Glutamatergic neuron (in vitro differentiated cells): ENCODE results near the gene ACOT9. TPM values are rescaled to one million over a fixed set of nuclear protein-coding genes. Genes with fewer than 3 reads are reported as not detected.
A peak's percentile ranks its signal among the peaks of the same experiment; 100 is the strongest.

Experiments
- DNase-seq: peaks from one replicate; pipeline ENCODE4 v3.0.0; 2022
- H3K27ac Mint-ChIP-seq: one replicate; pipeline ENCODE4 v1.8.0; 2020; ENCODE audit warnings: mild to moderate bottlenecking, mixed read lengths, inconsistent platforms; ENCODE audit not compliant: unreplicated experiment
- H3K27me3 Mint-ChIP-seq: one replicate; pipeline ENCODE4 v1.8.0; 2020; ENCODE audit warnings: mild to moderate bottlenecking, moderate library complexity, mixed read lengths, inconsistent platforms; ENCODE audit not compliant: unreplicated experiment
- H3K36me3 Mint-ChIP-seq: one replicate; pipeline ENCODE4 v1.8.0; 2020; ENCODE audit warnings: mild to moderate bottlenecking, mixed read lengths, inconsistent platforms; ENCODE audit not compliant: unreplicated experiment
- H3K4me1 Mint-ChIP-seq: one replicate; pipeline ENCODE4 v1.8.0; 2020; ENCODE audit warnings: mild to moderate bottlenecking, low read depth, mixed read lengths, inconsistent platforms; ENCODE audit not compliant: unreplicated experiment
- H3K4me3 Mint-ChIP-seq: one replicate; pipeline ENCODE4 v1.8.0; 2020; ENCODE audit warnings: mild to moderate bottlenecking, mixed read lengths, inconsistent platforms; ENCODE audit not compliant: unreplicated experiment
- H3K9me3 Mint-ChIP-seq: one replicate; pipeline ENCODE4 v1.8.0; 2020; ENCODE audit warnings: mild to moderate bottlenecking, moderate library complexity, mixed read lengths, inconsistent platforms; ENCODE audit not compliant: unreplicated experiment
- long read RNA-seq: library from polyadenylated mRNA; unstranded; transcript quantifications from one replicate; pipeline ENCODE4 v2.0.0, GENCODE V29; 2020; ENCODE audit not compliant: unreplicated experiment
- total RNA-seq: library from RNA; stranded (reverse); fragmentation: NEBNext Ultra II Directional; extraction: Animal tissue kit (Norgen Biotek cat#: 25700); gene quantifications from one replicate; pipeline ENCODE4 v1.2.1, GENCODE V29; 2021; ENCODE audit not compliant: unreplicated experiment
- TF ChIP-seq, protein P1 (sequence below): fragments of 200-600 bp; sonication (generic); IDR thresholded peaks from one replicate; pipeline ENCODE4 v1.5.0; 2021; ENCODE audit not compliant: partially characterized antibody, unreplicated experiment

ACOT9 gene, protein sequence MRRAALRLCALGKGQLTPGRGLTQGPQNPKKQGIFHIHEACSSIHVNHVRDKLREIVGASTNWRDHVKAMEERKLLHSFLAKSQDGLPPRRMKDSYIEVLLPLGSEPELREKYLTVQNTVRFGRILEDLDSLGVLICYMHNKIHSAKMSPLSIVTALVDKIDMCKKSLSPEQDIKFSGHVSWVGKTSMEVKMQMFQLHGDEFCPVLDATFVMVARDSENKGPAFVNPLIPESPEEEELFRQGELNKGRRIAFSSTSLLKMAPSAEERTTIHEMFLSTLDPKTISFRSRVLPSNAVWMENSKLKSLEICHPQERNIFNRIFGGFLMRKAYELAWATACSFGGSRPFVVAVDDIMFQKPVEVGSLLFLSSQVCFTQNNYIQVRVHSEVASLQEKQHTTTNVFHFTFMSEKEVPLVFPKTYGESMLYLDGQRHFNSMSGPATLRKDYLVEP
- 20.5 TPM for total RNA-seq
- long read RNA-seq, transcript ACOT9-201 (15 exons, 1,675 nt): major isoform, 16 of 18 reads
- long read RNA-seq, partial matches to known transcripts: 0 of 18 reads
- long read RNA-seq, other reads (novel, unspliced or antisense): 2 of 18 reads

DNA sequence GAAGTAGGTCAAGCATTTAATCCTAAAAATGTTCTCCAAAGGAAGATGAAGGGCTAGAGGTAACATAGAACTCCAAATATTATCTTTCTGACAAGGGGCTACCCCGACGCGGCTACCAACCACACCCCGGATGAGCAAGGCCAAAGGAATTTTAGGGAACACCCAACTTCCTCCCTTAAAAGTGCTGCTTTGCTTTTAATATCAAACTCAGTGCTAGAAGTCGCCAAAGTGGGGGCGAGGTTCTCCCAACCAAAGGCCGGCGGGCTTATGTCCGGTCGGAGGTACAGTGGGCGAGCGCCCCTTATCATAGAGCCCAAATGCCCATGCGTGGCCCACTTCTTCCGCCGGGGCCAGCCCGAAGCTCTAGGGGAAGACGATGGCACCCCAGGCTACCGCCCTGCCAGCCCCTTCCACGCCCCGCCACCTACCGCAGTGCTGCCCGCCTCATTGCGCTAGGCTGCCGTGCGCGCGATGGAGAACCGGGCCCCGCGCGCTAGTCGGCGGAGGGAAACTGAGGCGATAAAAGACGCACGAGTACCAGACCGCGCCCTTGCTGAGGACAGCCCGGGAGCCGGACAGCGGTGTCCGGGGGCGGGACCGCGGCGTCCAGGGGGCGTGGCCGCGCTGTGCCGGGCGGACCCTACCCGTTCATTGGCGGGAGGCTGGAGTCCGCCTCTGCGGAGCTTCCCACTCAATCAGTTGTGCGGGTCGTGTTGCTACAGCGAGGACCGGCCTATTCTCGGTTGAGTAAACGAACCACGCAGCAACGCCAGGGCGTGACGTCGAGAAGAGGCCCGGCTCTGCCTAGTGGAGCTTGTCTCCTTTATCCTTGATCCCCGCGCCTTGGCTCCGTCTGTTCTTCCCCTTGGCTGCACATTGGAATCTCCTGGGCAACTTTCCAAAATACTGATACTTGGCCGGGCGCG lies at the start of gene ACOT9:
Gene ACOT9 (minus strand): TSS at position 580 of the 926 bp plus-strand sequence. CDS start 132 bp downstream, at position 448.
- Mint-ChIP-seq H3K9me3 (peaks cover 3% of the 10 kb centered on the region), H3K27ac (peak within 1 kb of the TSS; percentile 77), H3K27me3 (peaks cover 2% of the 10 kb centered on the region), H3K4me3 (peak within 1 kb of the TSS; percentile 90), H3K36me3 (no peaks in the 10 kb centered on the region), H3K4me1 (no peaks in the 10 kb centered on the region)
- DNase-seq: peak; percentile 81
- TF ChIP-seq, protein P1, sequence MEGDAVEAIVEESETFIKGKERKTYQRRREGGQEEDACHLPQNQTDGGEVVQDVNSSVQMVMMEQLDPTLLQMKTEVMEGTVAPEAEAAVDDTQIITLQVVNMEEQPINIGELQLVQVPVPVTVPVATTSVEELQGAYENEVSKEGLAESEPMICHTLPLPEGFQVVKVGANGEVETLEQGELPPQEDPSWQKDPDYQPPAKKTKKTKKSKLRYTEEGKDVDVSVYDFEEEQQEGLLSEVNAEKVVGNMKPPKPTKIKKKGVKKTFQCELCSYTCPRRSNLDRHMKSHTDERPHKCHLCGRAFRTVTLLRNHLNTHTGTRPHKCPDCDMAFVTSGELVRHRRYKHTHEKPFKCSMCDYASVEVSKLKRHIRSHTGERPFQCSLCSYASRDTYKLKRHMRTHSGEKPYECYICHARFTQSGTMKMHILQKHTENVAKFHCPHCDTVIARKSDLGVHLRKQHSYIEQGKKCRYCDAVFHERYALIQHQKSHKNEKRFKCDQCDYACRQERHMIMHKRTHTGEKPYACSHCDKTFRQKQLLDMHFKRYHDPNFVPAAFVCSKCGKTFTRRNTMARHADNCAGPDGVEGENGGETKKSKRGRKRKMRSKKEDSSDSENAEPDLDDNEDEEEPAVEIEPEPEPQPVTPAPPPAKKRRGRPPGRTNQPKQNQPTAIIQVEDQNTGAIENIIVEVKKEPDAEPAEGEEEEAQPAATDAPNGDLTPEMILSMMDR: no peak

DNA sequence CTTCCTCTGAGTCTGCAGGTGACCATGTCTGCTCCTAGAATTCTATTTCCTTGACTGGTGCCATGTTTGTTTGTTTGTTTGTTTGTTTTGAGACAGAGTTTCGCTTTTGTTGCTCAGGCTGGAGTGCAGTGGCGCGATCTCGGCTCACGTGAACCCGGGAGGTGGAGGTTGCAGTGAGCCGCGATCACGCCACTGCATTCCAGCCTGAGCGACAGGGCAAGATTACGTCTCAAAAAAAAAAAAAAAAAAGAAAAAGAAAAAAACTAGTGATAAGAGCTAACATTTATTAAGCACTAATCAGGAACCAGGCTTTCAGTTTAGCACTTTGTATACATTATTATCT lies 47.0 kb upstream of the ACOT9 start:
- Mint-ChIP-seq H3K36me3 (no peaks in the 10 kb centered on the region), H3K27me3 (no peaks in the 10 kb centered on the region), H3K4me3 (no peak overlapping the region), H3K27ac (no peak overlapping the region), H3K4me1 (peaks cover 5% of the 10 kb centered on the region), H3K9me3 (peaks cover 1% of the 10 kb centered on the region)
- TF ChIP-seq, protein P1: no peak
- no peak for DNase-seq

DNA sequence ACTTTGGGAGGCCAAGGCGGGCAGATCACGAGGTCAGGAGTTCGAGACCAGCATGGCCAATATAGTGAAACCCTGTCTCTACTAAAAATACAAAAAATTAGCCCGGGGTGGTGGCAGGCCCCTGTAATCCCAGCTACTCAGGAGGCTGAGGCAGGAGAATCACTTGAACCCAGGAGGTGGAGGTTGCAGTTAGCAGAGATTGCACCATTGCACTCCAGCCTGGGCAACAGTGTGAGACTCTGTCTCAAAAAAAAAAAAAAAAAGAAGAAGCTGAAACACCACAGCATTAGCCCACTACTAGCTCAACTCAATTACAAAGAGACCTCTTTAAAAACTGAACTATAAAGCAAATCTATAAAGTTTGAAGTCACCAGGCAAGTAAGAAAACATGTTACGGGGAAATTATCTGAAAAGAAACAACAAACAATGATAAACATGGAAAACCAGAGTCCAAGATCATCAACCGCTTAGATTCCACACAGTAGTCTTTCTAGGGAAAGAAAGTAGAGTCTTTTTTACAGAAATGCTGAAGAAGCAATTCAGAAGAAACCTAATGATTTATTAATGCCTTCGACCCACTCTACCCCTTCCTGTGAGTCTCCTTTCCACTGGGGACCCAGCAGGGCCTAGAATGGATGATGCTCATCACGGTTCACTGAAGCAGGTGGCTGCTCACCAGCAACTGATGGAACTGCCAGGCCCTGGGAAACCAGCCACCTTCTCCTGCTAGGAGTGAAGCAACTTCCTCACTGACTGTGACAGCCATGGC lies 46.5 kb upstream of the ACOT9 start:
- H3K9me3 Mint-ChIP-seq: peaks cover 1% of the 10 kb centered on the region
- no peak overlapping the region for H3K27ac Mint-ChIP-seq
- TF ChIP-seq, protein P1: no peak
- no peaks in the 10 kb centered on the region for H3K27me3 Mint-ChIP-seq
- H3K4me3 Mint-ChIP-seq: no peak overlapping the region
- DNase-seq: peak; percentile 16
- H3K36me3 Mint-ChIP-seq: no peaks in the 10 kb centered on the region
- H3K4me1 Mint-ChIP-seq: peaks cover 5% of the 10 kb centered on the region

DNA sequence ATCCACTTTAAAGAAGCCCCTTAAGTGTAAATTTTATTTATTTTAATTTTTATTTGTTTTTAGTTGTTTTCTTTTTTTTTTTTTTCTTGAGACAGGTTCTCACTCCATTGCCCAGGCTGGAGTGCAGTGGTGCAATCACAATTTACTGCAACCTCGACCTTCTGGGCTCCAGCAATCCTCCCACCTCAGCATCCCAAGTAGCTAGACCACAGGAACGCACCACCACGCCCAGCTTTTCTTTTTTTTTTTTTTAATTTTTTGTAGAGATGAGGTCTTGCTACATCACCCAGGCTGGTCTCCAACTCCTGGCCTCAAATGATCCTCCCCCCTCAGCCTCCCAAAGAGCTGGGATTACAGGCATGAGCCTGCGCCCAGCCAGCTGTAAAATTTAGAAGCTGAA lies 45.9 kb upstream of the ACOT9 start:
- H3K27me3 Mint-ChIP-seq: no peaks in the 10 kb centered on the region
- peaks cover 1% of the 10 kb centered on the region for H3K9me3 Mint-ChIP-seq
- H3K27ac Mint-ChIP-seq: no peak overlapping the region
- TF ChIP-seq, protein P1: no peak
- no peak overlapping the region for H3K4me3 Mint-ChIP-seq
- H3K36me3 Mint-ChIP-seq: no peaks in the 10 kb centered on the region
- peaks cover 5% of the 10 kb centered on the region for H3K4me1 Mint-ChIP-seq
- no peak for DNase-seq
